ENCODE measurements around the gene SRBD1.

The SRBD1 gene

GRCh38 chr2:45354776-45355175 is 256.3 kb downstream of the SRBD1 start:
- H3K4me3 ChIP-seq (ENCODE audit: low read depth, low read length), result no peak overlapping the region
- TF ChIP-seq CTCF (IDR thresholded peaks at IDR 0.05; ENCODE audit: insufficient read depth, low read depth, low read length, missing control alignments), result no peak

GRCh38 chr2:45353879-45354278 is 257.2 kb downstream of the SRBD1 start:
- no peak for DNase-seq (ENCODE audit: low read depth)
- TF ChIP-seq CTCF (IDR thresholded peaks at IDR 0.05; ENCODE audit: insufficient read depth, low read depth, low read length, missing control alignments), result no peak
- H3K4me3 ChIP-seq (ENCODE audit: low read depth, low read length), result no peak overlapping the region

More at GRCh38 chr2:45354776-45355175, 256.3 kb downstream of the SRBD1 start:
- no peak for DNase-seq (ENCODE audit: low read depth)

- H3K4me3 ChIP-seq (ENCODE audit: low read depth, low read length), result no peak overlapping the region
- no peak for DNase-seq (ENCODE audit: low read depth)
- TF ChIP-seq CTCF (IDR thresholded peaks at IDR 0.05; ENCODE audit: insufficient read depth, low read depth, low read length, missing control alignments), result no peak
Observed at GRCh38 chr2:45352506-45352905, 258.6 kb downstream of the SRBD1 start.

- no peak for TF ChIP-seq CTCF (IDR thresholded peaks at IDR 0.05; ENCODE audit: insufficient read depth, low read depth, low read length, missing control alignments)
- H3K4me3 ChIP-seq (ENCODE audit: low read depth, low read length), result no peak overlapping the region
- no peak for DNase-seq (ENCODE audit: low read depth)
Observed at GRCh38 chr2:45345331-45346234, 265.5 kb downstream of the SRBD1 start.

GRCh38 chr2:45344502-45344901 is 266.6 kb downstream of the SRBD1 start:
- TF ChIP-seq CTCF (IDR thresholded peaks at IDR 0.05; ENCODE audit: insufficient read depth, low read depth, low read length, missing control alignments), result no peak
- no peak for DNase-seq (ENCODE audit: low read depth)
- H3K4me3 ChIP-seq (ENCODE audit: low read depth, low read length), result no peak overlapping the region

- DNase-seq (ENCODE audit: low read depth), result no peak
- TF ChIP-seq CTCF (IDR thresholded peaks at IDR 0.05; ENCODE audit: insufficient read depth, low read depth, low read length, missing control alignments), result no peak
Observed at GRCh38 chr2:45344071-45344470, 267.0 kb downstream of the SRBD1 start.

More at GRCh38 chr2:45344071-45344470, 267.0 kb downstream of the SRBD1 start:
- H3K4me3 ChIP-seq (ENCODE audit: low read depth, low read length), result no peak overlapping the region

All from GM12865 (cell line).